Upper lobe of right lung (tissue), 1 donor: Measurements from ENCODE around the gene LRRC56. TPM values are rescaled to one million over a fixed set of nuclear protein-coding genes. Genes with fewer than 3 reads are reported as not detected.

ENCODE experiments used
- ATAC-seq: fragments of 200-7000 bp; cut with Tn5 transposase; one replicate; pipeline ENCODE4 v1.9.1; 2020; ENCODE audit warnings: mild to moderate bottlenecking, moderate library complexity
- DNase-seq: peaks from one replicate; pipeline ENCODE4 v3.0.0-alpha.2; 2020
- H3K27ac ChIP-seq: fragments of 200-600 bp; one replicate; pipeline ENCODE4 v1.8.0; 2022
- H3K27me3 ChIP-seq: fragments of 200-600 bp; one replicate; pipeline ENCODE4 v1.8.0; 2022; ENCODE audit warnings: mild to moderate bottlenecking
- H3K36me3 ChIP-seq: fragments of 200-600 bp; one replicate; pipeline ENCODE4 v1.8.0; 2022
- H3K4me1 ChIP-seq: fragments of 200-600 bp; one replicate; pipeline ENCODE4 v1.8.0; 2022
- H3K4me3 ChIP-seq: fragments of 200-600 bp; one replicate; pipeline ENCODE4 v1.8.0; 2022; ENCODE audit warnings: mild to moderate bottlenecking
- H3K9me3 ChIP-seq: fragments of 200-600 bp; one replicate; pipeline ENCODE4 v1.8.0; 2022
- intact Hi-C: fragments of 100-400 bp; cut with DNase I; formaldehyde crosslinking; loops from one replicate; pipeline ENCODE4 v1.11.0; 2022
- total RNA-seq: library from RNA; stranded (reverse); fragmentation: NEBNext Ultra II Directional; extraction: Animal tissue kit (Norgen Biotek cat#: 25700); gene quantifications from one replicate; pipeline ENCODE4 v1.2.1, GENCODE V29; 2021
- TF ChIP-seq, protein P1 (sequence below): fragments of 200-600 bp; IDR thresholded peaks from one replicate; pipeline ENCODE4 v1.8.0; 2022; ENCODE audit warnings: antibody characterized with exemption
- donor health status: DM: no; HTN: yes; CAD: no; lungs with severe emphysema.

LRRC56 gene
- total RNA-seq, 1 donor from 2014 or later: 3.2 TPM

GRCh38 chr11:534396-535209, 2.7 kb upstream of the LRRC56 start:
- Histone ChIP-seq H3K9me3 (no peaks in the 10 kb centered on the region), H3K27ac (peak overlapping the region; percentile 82), H3K27me3 (no peaks in the 10 kb centered on the region), H3K36me3 (peaks cover 27% of the 10 kb centered on the region), H3K4me3 (peak overlapping the region; percentile 92), H3K4me1 (peaks cover 31% of the 10 kb centered on the region)
- ATAC-seq: peak; percentile 4
- TF ChIP-seq, protein P1, sequence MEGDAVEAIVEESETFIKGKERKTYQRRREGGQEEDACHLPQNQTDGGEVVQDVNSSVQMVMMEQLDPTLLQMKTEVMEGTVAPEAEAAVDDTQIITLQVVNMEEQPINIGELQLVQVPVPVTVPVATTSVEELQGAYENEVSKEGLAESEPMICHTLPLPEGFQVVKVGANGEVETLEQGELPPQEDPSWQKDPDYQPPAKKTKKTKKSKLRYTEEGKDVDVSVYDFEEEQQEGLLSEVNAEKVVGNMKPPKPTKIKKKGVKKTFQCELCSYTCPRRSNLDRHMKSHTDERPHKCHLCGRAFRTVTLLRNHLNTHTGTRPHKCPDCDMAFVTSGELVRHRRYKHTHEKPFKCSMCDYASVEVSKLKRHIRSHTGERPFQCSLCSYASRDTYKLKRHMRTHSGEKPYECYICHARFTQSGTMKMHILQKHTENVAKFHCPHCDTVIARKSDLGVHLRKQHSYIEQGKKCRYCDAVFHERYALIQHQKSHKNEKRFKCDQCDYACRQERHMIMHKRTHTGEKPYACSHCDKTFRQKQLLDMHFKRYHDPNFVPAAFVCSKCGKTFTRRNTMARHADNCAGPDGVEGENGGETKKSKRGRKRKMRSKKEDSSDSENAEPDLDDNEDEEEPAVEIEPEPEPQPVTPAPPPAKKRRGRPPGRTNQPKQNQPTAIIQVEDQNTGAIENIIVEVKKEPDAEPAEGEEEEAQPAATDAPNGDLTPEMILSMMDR: no peak
- DNase-seq: peak; percentile 83
- intact Hi-C loops: no loop called here

DNA sequence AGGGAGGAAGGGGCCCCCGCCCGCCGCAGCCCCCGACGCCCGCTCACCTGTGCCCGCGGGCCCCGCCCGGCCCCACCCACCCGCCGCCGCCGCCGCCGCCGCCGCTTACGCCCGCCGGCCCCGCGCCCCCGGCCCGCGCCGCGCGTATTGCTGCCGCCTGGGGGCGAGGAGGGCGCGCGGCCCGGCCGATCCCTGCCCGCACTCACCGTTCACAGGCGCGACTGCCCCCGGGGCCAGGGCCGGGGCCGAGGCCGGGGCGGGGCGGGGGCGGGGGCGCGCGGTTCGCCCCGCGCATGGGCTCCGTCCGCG, 2.2 kb upstream of the LRRC56 start:
- Histone ChIP-seq H3K4me1 (peaks cover 31% of the 10 kb centered on the region), H3K27ac (no peak overlapping the region), H3K9me3 (no peaks in the 10 kb centered on the region), H3K27me3 (no peaks in the 10 kb centered on the region), H3K36me3 (peaks cover 27% of the 10 kb centered on the region), H3K4me3 (peak overlapping the region; percentile 92)
- DNase-seq: no peak
- TF ChIP-seq, protein P1: no peak
- intact Hi-C loops: no loop called here
- no peak for ATAC-seq

DNA sequence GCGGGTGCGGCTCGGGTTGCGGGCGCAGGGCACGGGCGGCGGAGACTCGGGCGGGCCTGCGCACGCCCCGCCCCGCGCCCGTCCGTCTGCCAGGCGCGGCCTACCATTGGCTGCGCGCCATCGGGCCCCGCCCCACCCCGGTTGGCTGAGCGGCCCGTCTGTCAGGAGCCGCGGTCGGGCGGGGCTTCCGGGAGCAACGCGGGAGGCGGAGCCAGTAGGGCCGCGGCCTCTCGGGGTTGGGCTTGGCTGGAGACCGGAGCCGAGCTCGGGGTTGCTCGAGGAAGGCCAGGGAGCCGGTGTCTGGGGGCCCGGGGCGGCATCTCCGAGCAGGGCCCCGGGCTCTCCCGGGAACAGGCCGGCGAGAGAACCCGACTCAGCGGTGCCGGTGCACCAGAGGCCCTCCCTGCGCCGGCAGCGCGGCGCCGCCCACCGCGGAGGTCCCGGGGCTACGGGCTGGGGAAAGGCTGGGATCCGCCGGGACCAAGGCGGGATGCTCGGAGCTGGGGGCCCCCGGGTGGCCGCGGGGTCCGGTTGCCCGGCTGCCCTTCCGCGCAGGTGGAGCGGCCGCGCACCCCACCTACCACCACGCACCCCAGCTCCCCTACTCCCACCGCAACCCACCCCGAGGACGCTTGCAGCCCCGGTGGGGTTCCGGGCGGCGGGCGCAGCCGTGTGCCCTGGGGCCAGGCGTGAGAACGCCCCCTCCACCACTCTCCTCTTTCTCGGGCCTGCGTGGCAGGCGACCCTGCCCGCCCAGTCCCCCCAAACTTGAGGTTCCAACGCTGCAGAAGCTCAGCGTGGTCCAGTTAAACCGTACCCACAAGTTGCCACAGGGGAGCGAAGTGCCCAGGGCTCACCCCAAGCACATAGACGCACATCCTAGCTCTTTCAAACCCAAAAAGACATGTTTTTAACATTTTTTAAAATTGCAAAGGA, 1.5 kb upstream of the LRRC56 start, which contains the start of gene HRAS:
HRAS (minus strand) TSS at position 58 of the 936 bp plus-strand sequence.
- ATAC-seq (peak; percentile 90), DNase-seq (peak; percentile 97)
- H3K4me3 ChIP-seq: peak within 1 kb of the TSS; percentile 92
- H3K4me1 ChIP-seq: peaks cover 31% of the 10 kb centered on the region
- no peaks in the 10 kb centered on the region for H3K9me3 ChIP-seq
- H3K27me3 ChIP-seq: no peaks in the 10 kb centered on the region
- intact Hi-C loops: no loop called here
- H3K27ac ChIP-seq: peak within 1 kb of the TSS; percentile 84
- TF ChIP-seq, protein P1: no peak
- peaks cover 27% of the 10 kb centered on the region for H3K36me3 ChIP-seq

GRCh38 chr11:537622-538430, 499 bp downstream of the LRRC56 start:
- H3K4me3 ChIP-seq: peak overlapping the region; percentile 71
- peaks cover 31% of the 10 kb centered on the region for H3K4me1 ChIP-seq
- no peaks in the 10 kb centered on the region for H3K9me3 ChIP-seq
- DNase-seq: no peak
- no peak for ATAC-seq
- intact Hi-C loops: no loop called here
- TF ChIP-seq, protein P1: no peak
- no peaks in the 10 kb centered on the region for H3K27me3 ChIP-seq
- H3K27ac ChIP-seq: peak overlapping the region; percentile 70
- H3K36me3 ChIP-seq: peaks cover 9% of the 10 kb centered on the region

DNA sequence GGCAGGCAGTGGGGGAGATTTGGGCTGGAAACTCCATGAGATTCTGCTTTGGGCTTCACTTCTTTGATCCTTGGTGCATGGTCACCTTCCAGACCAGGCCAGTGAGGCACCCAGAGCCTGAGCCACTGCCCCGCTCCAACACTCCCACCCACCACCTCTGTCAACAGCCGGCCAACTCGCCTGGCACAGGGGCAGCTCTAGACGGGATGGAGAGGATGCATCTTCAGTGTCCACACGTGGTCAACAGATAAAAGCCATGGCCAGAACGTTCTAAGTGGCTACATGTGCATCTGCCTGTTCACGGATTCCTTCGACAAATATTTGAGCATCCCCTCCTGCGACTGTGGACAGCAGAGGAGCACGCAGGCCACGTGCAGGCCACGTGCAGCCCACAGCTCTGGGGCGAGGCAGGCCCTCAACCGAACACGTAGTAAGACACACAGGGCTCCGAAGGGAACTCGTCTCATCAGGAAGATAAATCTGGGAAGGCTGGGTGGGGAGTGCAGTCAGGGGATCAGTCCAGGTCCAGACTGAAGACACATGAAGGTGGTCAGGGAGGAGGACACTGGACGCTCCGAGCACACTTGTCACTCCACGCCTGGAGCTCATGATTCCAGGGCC, 1.2 kb downstream of the LRRC56 start:
- H3K4me1 ChIP-seq: peaks cover 31% of the 10 kb centered on the region
- DNase-seq (peak; percentile 59), ATAC-seq (no peak)
- H3K27ac ChIP-seq: no peak overlapping the region
- intact Hi-C loops: no loop called here
- TF ChIP-seq, protein P1: no peak
- no peaks in the 10 kb centered on the region for H3K27me3 ChIP-seq
- H3K36me3 ChIP-seq: peaks cover 2% of the 10 kb centered on the region
- no peak overlapping the region for H3K4me3 ChIP-seq
- no peaks in the 10 kb centered on the region for H3K9me3 ChIP-seq
